Common myeloid progenitor, CD34-positive (primary cell): Measurements from ENCODE around the gene PDIA5.
A peak's percentile ranks its signal among the peaks of the same experiment; 100 is the strongest.
"Not testable (repeated sequence)": the region's sequence is repeated elsewhere in the genome, so short reads cannot be mapped to it uniquely, and the experiment has no call there.

ENCODE experiments used
- CTCF ChIA-PET: fragments of 350-600 bp; sonication (Branson Sonifier 250); formaldehyde crosslinking; loops from one replicate; lab custom pipeline; 2021; ENCODE audit warnings: antibody characterized with exemption; lab: Charles Lee
- POLR2A ChIA-PET: fragments of 350-600 bp; sonication (Branson Sonifier 250); formaldehyde crosslinking; loops from one replicate; lab custom pipeline; 2021; ENCODE audit warnings: antibody characterized with exemption; lab: Charles Lee
- DNase-seq, 3 donors: peaks; one replicate each; pipeline versions ENCODE4 v3.0.0 to v3.0.0-alpha.2; 2013
- H3K27ac ChIP-seq, 2 experiments: 1 replicate in 1 of 2; 2 replicates in 1 of 2; pipeline ENCODE4 v1.7.0; 2013; ENCODE audit warnings: inconsistent platforms in 2 of 2, low read length in 2 of 2, mild to moderate bottlenecking in 2 of 2, low read depth in 1 of 2, moderate library complexity in 1 of 2; ENCODE audit not compliant: severe bottlenecking in 2 of 2, insufficient read depth in 1 of 2, poor library complexity in 1 of 2
- H3K27me3 ChIP-seq, 5 experiments: replicated peaks in 2 of 5; 1 replicate in 3 of 5; 2 replicates in 2 of 5; pipeline versions ENCODE4 v1.6.1 to v1.7.0; 2013; ENCODE audit warnings: low read length in 4 of 5, mild to moderate bottlenecking in 2 of 5, moderate library complexity in 2 of 5, inconsistent platforms in 1 of 5; ENCODE audit not compliant: insufficient read depth in 5 of 5, control insufficient read depth in 4 of 5
- H3K36me3 ChIP-seq, 4 experiments: 1 replicate in 2 of 4; 2 replicates in 2 of 4; pipeline versions ENCODE4 v1.6.1 to v1.7.0; 2013; ENCODE audit warnings: low read length in 3 of 4, control low read depth in 1 of 4, mild to moderate bottlenecking in 1 of 4; ENCODE audit not compliant: control insufficient read depth in 4 of 4, insufficient read depth in 4 of 4
- H3K4me1 ChIP-seq, 4 experiments: 1 replicate in 3 of 4; 2 replicates in 1 of 4; pipeline versions ENCODE4 v1.6.1 to v1.7.1; 2013; ENCODE audit warnings: low read length in 3 of 4, mild to moderate bottlenecking in 3 of 4, control low read depth in 1 of 4, inconsistent platforms in 1 of 4, moderate library complexity in 1 of 4; ENCODE audit not compliant: control insufficient read depth in 4 of 4, insufficient read depth in 4 of 4; ENCODE audit errors: control extremely low read depth in 1 of 4
- H3K4me3 ChIP-seq, 7 experiments: 1 replicate in 4 of 7; 2 replicates in 3 of 7; pipeline versions ENCODE4 v1.5.1 to v1.7.0; 2013; ENCODE audit warnings: mild to moderate bottlenecking in 7 of 7, low read length in 6 of 7, moderate library complexity in 6 of 7, inconsistent platforms in 2 of 7, low read depth in 2 of 7, control low read depth in 1 of 7; ENCODE audit not compliant: insufficient read depth in 4 of 7, control insufficient read depth in 1 of 7; ENCODE audit errors: extremely low read depth in 1 of 7
- H3K9me3 ChIP-seq, 5 experiments: 1 replicate in 4 of 5; 2 replicates in 1 of 5; pipeline versions ENCODE4 v1.6.1 to v1.7.1; 2013; ENCODE audit warnings: low read length in 4 of 5, mild to moderate bottlenecking in 2 of 5, inconsistent platforms in 1 of 5, low read depth in 1 of 5, moderate library complexity in 1 of 5; ENCODE audit not compliant: control insufficient read depth in 4 of 5, insufficient read depth in 2 of 5; ENCODE audit errors: control extremely low read depth in 1 of 5
- WGBS: methylation state at CpG from one replicate; pipeline ENCODE4 v1.1.5; 2013; ENCODE audit not compliant: insufficient coverage; 5-methylcytosine and 5-hydroxymethylcytosine counted together

The PDIA5 gene

DNA sequence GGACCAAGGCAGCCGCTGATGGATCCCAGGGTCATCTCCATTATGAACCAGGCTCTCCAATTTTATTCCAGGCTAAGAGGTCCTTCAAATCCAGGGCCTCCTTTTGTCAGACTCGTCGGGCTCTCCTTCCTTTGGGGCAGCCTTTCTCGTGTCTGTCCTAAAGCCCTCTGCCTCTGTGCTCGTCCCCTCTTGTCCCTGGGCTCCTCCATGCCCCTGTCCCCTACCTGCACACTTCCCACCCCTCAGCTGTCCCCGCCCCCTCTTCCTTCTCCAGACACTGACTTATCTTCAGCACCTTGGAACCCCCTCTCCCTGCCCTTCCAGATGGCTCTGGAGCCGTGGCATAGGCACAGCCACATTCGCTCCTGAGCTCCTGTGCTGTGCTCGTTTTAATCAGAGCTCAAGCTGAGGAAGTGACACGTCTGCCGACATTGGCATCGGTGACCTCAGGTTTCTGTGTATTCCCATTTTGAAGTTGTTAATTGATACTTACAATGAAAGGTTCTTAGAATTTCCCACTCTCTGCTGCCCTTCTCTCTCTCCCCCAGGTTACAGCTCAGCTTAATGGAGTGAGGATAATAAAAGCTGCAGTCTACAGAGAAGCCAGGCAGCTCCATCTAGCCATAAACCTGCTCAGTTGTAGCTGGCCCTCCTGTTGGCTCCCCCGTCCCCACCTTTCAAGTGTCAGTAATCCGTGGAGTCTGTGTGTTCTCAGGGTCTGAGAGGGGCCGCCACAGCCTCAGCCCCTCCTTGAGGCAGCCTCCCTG is 83.8 kb downstream of the PDIA5 start:
- no peak for DNase-seq
- CTCF ChIA-PET, result no interaction called here
- peaks cover 4 to 74% (median 52%) of the 10 kb centered on the region in 4 experiments for H3K36me3 ChIP-seq
- H3K4me1 ChIP-seq, result no peaks in the 10 kb centered on the region
- H3K27me3 ChIP-seq, result no peaks in the 10 kb centered on the region
- no peaks in the 10 kb centered on the region for H3K9me3 ChIP-seq
- no peak overlapping the region for H3K4me3 ChIP-seq
- no peak overlapping the region for H3K27ac ChIP-seq
- POLR2A ChIA-PET, result interaction anchor here (0.6 kb wide), 1 partner anchor 9 kb away, joined by 3 read pairs; no protein-coding TSS in a partner anchor
- WGBS, result 97% methylated on average over 12 of the region's 15 CpGs

DNA sequence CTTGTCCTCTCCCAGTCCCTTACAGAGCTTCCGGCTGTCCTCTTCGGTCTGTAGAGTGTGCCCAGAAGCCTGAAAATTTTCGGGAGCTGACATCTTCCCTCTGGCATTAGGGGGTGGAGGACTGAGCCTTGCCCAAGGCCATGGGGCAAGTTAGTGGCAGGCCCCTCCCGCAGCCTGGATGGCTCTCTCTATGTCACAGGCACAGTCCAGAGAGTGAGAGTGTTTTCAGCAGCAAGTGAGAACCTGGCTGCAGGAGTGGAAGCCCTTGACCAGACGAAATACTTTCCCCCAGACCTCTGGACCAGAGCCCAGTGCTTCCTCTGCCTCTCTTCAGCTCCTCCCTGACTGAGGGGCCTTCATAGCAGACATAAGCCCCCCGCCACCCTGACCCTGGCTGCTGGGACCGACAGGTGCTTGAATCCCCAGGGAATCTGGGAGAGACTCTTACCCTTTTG is 84.5 kb downstream of the PDIA5 start:
- H3K27me3 ChIP-seq, result no peaks in the 10 kb centered on the region
- no peak overlapping the region for H3K4me3 ChIP-seq
- no peaks in the 10 kb centered on the region for H3K9me3 ChIP-seq
- ChIA-PET POLR2A (interaction anchor here (0.6 kb wide), 1 partner anchor 9 kb away, joined by 3 read pairs; no protein-coding TSS in a partner anchor), CTCF (no interaction called here)
- H3K4me1 ChIP-seq, result no peaks in the 10 kb centered on the region
- H3K27ac ChIP-seq, result no peak overlapping the region
- DNase-seq, result peak in 1 of 3 donors; percentile 1
- H3K36me3 ChIP-seq, result peaks cover 4 to 73% (median 54%) of the 10 kb centered on the region in 4 experiments
- 98% methylated on average over 7 of the region's 7 CpGs for WGBS

DNA sequence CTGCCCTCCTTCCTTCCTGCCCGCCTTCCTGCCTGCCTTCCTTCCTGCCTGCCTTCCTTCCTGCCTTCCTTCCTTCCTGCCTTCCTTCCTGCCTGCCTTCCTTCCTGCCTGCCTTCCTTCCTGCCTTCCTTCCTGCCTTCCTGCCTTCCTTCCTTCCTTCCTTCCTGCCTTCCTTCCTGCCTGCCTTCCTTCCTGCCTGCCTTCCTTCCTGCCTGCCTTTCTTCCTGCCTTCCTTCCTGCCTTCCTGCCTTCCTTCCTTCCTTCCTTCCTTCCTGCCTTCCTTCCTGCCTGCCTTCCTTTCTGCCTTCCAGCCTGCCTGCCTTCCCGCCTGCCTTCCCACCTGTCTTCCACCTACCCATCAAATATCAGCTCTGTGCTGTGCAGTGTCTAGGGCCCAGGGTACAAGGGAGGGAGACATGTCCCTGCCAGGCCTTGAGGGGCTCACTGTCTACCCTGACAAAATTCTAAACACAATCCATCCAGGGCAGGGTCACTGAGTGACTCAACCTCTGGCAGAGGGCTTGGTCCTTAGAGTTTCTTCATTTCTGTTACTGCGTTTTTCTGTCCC is 85.1 kb downstream of the PDIA5 start:
- H3K4me3 ChIP-seq, H3K27me3 ChIP-seq, POLR2A ChIA-PET, H3K4me1 ChIP-seq, H3K9me3 ChIP-seq, CTCF ChIA-PET, H3K27ac ChIP-seq: not testable (repeated sequence)
- DNase-seq, result peak in 1 of 3 donors; percentile 5
- 100% methylated on average over 1 of the region's 3 CpGs for WGBS
- peaks cover 4 to 77% (median 54%) of the 10 kb centered on the region in 4 experiments for H3K36me3 ChIP-seq

DNA sequence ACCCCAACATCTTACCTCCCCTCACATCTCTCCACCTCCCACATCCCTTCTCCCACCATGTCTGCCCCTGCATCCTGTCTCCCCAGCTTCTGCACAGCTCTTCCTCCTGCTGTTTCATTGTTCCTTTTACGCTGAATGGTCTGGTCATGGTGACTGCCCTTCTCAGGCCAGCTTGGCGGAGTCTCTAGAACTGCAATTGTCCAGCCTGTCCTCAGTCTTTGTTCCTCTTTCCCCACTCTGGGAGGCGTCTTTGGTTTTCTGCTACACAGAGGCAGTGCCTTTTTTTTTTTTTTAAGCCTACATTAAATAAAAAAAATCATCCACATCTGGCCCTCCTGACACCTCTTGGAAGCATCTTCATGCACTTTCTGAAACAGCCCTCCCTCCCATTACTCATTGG is 85.9 kb downstream of the PDIA5 start:
- 97% methylated on average over 3 of the region's 3 CpGs for WGBS
- H3K27ac ChIP-seq, result no peak overlapping the region
- H3K4me1 ChIP-seq, result no peaks in the 10 kb centered on the region
- no peak for DNase-seq
- no peaks in the 10 kb centered on the region for H3K27me3 ChIP-seq
- no peak overlapping the region for H3K4me3 ChIP-seq
- ChIA-PET CTCF (interaction anchor here (1.2 kb wide), 1 partner anchor 12 kb away, joined by 3 read pairs; no protein-coding TSS in a partner anchor), POLR2A (no interaction called here)
- no peaks in the 10 kb centered on the region for H3K9me3 ChIP-seq
- H3K36me3 ChIP-seq, result peaks cover 4 to 73% (median 51%) of the 10 kb centered on the region in 4 experiments

DNA sequence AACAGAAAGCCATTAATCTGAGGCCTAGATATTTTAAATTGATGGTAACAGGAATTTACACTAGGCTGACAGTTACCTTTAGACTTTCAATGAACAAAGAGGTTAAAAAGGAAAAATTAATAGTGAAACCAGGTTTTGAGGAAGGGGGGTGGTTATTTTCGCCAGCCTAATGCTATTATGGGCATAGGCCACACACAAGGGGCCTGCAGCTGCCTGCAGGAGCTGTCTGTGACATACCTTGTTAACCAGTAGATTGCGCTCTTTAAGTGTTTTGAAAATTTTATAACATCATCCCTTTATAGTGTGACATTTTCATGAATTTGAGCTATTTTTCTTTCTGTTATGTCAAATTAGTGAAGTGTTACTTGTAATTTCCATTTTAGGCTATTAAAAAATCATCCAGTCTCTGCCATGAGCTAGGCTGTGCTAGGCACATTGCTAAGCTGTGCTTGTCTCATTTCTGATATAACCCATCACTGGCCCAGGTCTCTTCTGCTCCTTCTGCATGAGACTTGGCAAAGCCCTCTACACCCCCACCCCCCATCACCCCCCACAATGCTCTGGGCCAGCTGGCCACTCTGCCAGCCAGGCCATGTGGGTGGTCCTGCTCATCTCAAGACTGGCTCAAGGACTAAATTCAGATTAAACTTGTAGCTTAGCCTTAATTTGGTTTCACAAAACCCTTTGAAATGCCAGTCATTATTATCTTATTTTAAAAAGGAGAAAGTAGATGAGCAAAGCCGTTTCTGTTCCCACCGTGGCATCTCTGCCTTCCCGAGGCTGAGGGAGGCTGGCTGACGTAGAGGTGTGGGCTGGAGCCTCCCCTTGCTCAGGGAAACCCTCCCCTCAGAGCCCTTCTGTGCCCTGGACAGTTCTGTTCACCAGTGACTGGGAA is 86.5 kb downstream of the PDIA5 start:
- no peak for DNase-seq
- H3K27me3 ChIP-seq, result no peaks in the 10 kb centered on the region
- POLR2A ChIA-PET, result no interaction called here
- CTCF ChIA-PET, result interaction anchor here (1.2 to 1.6 kb wide), 2 partner anchors 10 to 11 kb away, joined by 3 read pairs; no protein-coding TSS in a partner anchor
- no peak overlapping the region for H3K4me3 ChIP-seq
- no peak overlapping the region for H3K27ac ChIP-seq
- peaks cover 3 to 69% (median 49%) of the 10 kb centered on the region in 4 experiments for H3K36me3 ChIP-seq
- no peaks in the 10 kb centered on the region for H3K4me1 ChIP-seq
- 100% methylated on average over 1 of the region's 6 CpGs for WGBS
- H3K9me3 ChIP-seq, result no peaks in the 10 kb centered on the region

DNA sequence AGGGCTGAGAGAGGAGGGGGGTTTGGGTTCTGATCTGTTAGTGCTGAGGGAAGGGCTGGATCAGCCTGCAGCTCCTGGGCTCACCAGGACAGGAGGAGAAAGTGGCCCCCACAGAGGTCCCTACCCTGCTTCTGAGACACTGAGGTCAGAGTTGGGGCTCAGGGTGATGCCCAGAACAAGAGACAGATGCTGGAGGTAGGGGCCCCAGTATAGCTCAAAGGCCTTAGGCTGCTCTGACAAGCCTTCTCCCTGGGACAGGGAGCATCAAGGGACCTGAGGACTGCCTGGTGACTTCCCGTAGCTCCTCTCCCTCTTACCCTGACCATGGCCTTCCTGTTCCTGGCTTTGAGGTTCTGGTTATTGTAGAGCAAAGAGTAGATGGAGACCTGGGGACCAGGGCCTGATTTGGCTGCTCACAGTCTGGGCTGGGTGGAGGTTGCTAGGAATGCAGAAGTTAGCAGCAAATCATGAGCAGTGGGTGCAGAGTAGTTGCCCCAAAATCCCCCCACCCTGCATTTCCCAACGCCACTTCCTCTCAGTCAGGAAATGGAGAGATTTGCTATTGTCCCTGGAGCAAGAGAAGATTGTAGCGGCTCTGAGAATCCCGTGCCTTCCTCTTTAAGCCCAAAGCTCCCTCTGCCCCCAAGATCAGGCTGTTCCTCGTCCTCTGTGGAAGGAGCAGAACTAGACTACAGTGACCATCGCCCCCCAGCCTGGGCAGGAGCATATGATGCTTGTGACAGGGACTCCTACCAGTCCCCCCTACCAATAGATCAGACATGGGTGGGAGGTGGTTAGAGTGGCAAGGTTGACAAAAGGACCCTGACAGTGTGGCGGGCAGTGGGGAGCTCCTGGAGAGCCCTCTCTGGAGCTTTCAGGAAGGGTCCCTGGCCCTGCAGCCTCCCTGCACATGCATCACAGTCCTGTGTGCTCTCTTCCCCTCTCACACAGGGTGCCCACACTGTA is 87.5 kb downstream of the PDIA5 start:
- Histone ChIP-seq H3K36me3 (peaks cover 5 to 69% (median 45%) of the 10 kb centered on the region in 4 experiments), H3K9me3 (no peaks in the 10 kb centered on the region), H3K4me3 (no peak overlapping the region), H3K27me3 (no peaks in the 10 kb centered on the region), H3K4me1 (no peaks in the 10 kb centered on the region), H3K27ac (no peak overlapping the region)
- POLR2A ChIA-PET, result no interaction called here
- 100% methylated on average over 2 of the region's 7 CpGs for WGBS
- DNase-seq, result no peak
- CTCF ChIA-PET, result interaction anchor here (1.2 to 1.6 kb wide), 2 partner anchors 9 to 10 kb away, joined by 3 read pairs; no protein-coding TSS in a partner anchor
